ENCODE results near the gene DARS1.
"Not testable (repeated sequence)": the region's sequence is repeated elsewhere in the genome, so short reads cannot be mapped to it uniquely, and the experiment has no call there.

Gene DARS1

GRCh38 chr2:135975702-135976101 is 9.7 kb downstream of the DARS1 start:
- no peak for DNase-seq

GRCh38 chr2:135974036-135974435 is 11.4 kb downstream of the DARS1 start:
- no peak for DNase-seq

- no peak for DNase-seq
Measured at GRCh38 chr2:135969655-135970387, 15.6 kb downstream of the DARS1 start.

GRCh38 chr2:135965756-135966155 is 19.7 kb downstream of the DARS1 start:
- no peak for DNase-seq

GRCh38 chr2:135964404-135964803 is 21.0 kb downstream of the DARS1 start:
- not testable (repeated sequence) for DNase-seq

GRCh38 chr2:135963841-135964240 is 21.6 kb downstream of the DARS1 start:
- DNase-seq: no peak

GRCh38 chr2:135962366-135963123 is 22.9 kb downstream of the DARS1 start:
- DNase-seq: no peak

GRCh38 chr2:135960656-135961551 is 24.5 kb downstream of the DARS1 start:
- no peak for DNase-seq

- no peak for DNase-seq
Measured at GRCh38 chr2:135960150-135960549, 25.3 kb downstream of the DARS1 start.

GRCh38 chr2:135958927-135959326 is 26.5 kb downstream of the DARS1 start:
- not testable (repeated sequence) for DNase-seq

GRCh38 chr2:135954020-135954601 is 31.3 kb downstream of the DARS1 start:
- no peak for DNase-seq

- no peak for DNase-seq
Measured at GRCh38 chr2:135952891-135953290, 32.5 kb downstream of the DARS1 start.

- DNase-seq: no peak
Measured at GRCh38 chr2:135951041-135951583, 34.3 kb downstream of the DARS1 start.

- DNase-seq: no peak
Measured at GRCh38 chr2:135949451-135950234, 35.8 kb downstream of the DARS1 start.

GRCh38 chr2:135948642-135949355 is 36.6 kb downstream of the DARS1 start:
- no peak for DNase-seq

GRCh38 chr2:135948141-135948540 is 37.3 kb downstream of the DARS1 start:
- no peak for DNase-seq

GRCh38 chr2:135947483-135947882 is 37.9 kb downstream of the DARS1 start:
- DNase-seq: no peak

- DNase-seq: no peak
Measured at GRCh38 chr2:135945526-135945925, 39.9 kb downstream of the DARS1 start.

GRCh38 chr2:135944625-135945024 is 40.8 kb downstream of the DARS1 start:
- no peak for DNase-seq

GRCh38 chr2:135942936-135943688 is 42.3 kb downstream of the DARS1 start:
- DNase-seq: no peak

Measured in effector CD8-positive, alpha-beta T cell (primary cell).